HepG2 (cell line): ENCODE data around the gene SGMS1.

Experiments
- NFRKB ChIP-seq: fragments of 450-650 bp; IDR thresholded peaks from 2 replicates; pipeline ENCODE4 v1.6.1; 2017
- REL ChIP-seq: sonication (generic); formaldehyde crosslinking; conservative IDR thresholded peaks from 2 replicates; pipeline ENCODE4 v1.8.0; 2022; ENCODE audit warnings: mild to moderate bottlenecking, missing genetic modification reagents, moderate library complexity
- SP4 ChIP-seq: sonication (generic); formaldehyde crosslinking; IDR thresholded peaks from 2 replicates; pipeline ENCODE4 v1.8.1; 2023; ENCODE audit warnings: mild to moderate bottlenecking, missing genetic modification reagents
- ZKSCAN1 ChIP-seq: fragments of 150-350 bp; IDR thresholded peaks from 2 replicates; pipeline ENCODE4 v1.6.1; 2014; ENCODE audit warnings: low read length

DNA sequence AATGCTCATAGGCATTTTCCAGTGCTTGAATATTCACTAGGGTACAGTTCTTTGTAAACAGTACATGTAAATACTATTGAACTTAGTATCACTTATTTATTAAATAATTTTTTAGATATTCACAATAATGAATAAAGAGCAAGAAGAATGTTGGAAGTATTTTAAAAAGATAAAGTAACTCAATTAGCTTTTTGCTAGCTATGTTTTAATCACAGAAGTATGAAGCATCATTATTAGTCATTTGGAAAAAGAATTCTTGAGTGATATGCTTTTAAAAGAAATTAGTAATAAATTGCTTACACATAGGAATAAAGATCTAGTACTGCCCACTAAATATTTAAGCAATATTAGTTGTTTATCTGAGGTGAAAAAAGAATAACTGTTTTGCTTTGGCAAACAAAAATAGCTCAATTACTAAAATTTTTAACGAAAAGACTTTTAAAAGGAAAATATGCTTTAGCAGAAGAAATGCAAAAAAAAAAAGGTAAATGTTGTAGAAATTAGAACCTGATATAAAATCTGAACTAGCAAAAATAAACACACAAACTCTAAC lies 66.5 kb downstream of the SGMS1 start:
- TF ChIP-seq ZKSCAN1 (no peak), REL (no peak), SP4 (no peak), NFRKB (no peak)
